IMR-90 (cell line): ENCODE data around the gene BAHD1.

Experiments
- BHLHE40 ChIP-seq: fragments of 150-350 bp; IDR thresholded peaks from 2 replicates; pipeline ENCODE4 v1.6.1; 2016; ENCODE audit warnings: mild to moderate bottlenecking, low read depth, low read length
- MAZ ChIP-seq: IDR thresholded peaks from 2 replicates; pipeline ENCODE4 v1.6.1; 2012; ENCODE audit warnings: low read depth, mild to moderate bottlenecking, low read length, improper control_type of control experiment, moderate library complexity, borderline replicate concordance
- MXI1 ChIP-seq: IDR thresholded peaks from 2 replicates; pipeline ENCODE4 v1.6.1; 2012; ENCODE audit warnings: low read depth, mild to moderate bottlenecking, low read length, moderate library complexity, borderline replicate concordance
- POLR2A ChIP-seq: IDR thresholded peaks from 2 replicates; pipeline ENCODE4 v1.6.1; 2012; ENCODE audit warnings: mild to moderate bottlenecking, low read depth, low read length
- RAD21 ChIP-seq: IDR thresholded peaks from 2 replicates; pipeline ENCODE4 v1.6.1; 2012; ENCODE audit warnings: low read length, improper control_type of control experiment
- RCOR1 ChIP-seq: IDR thresholded peaks from 2 replicates; pipeline ENCODE4 v1.6.1; 2012; ENCODE audit warnings: mild to moderate bottlenecking, low read length, improper control_type of control experiment; ENCODE audit not compliant: insufficient replicate concordance
- SMC3 ChIP-seq: fragments of 150-350 bp; IDR thresholded peaks from 2 replicates; pipeline ENCODE4 v1.6.1; 2016; ENCODE audit warnings: low read depth, mild to moderate bottlenecking, antibody characterized with exemption, low read length, moderate library complexity
- TF ChIP-seq, protein P1 (sequence below): conservative IDR thresholded peaks from 2 replicates; pipeline ENCODE4 v1.5.1; 2012; ENCODE audit warnings: mild to moderate bottlenecking, low read depth, low read length, improper control_type of control experiment
- TF ChIP-seq, protein P2 (sequence below): fragments of 150-350 bp; IDR thresholded peaks from 2 replicates; pipeline ENCODE4 v1.6.1; 2017; ENCODE audit warnings: mild to moderate bottlenecking, antibody characterized with exemption, low read length, low read depth

DNA sequence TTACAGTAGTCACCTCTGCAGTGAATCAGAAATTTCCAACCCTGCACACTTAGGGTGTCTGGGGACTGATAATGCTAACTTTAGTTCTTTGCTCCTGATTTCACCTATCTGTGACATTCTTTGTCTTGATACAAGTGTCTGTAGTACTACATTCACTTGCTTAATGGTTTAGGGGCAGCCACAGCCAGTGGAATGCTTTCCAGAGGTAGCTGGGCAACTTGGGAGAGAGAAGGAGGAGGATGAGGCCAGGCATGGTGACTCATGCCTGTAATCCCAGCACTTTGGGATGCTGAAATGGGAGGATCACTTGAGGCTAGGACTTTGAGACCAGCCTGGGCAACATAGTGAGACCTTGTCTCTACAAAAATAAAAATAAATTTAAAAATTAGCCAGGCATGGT, 8.5 kb downstream of the BAHD1 start:
- no peak for TF ChIP-seq RCOR1
- TF ChIP-seq RAD21, result no peak
- TF ChIP-seq, protein P1, sequence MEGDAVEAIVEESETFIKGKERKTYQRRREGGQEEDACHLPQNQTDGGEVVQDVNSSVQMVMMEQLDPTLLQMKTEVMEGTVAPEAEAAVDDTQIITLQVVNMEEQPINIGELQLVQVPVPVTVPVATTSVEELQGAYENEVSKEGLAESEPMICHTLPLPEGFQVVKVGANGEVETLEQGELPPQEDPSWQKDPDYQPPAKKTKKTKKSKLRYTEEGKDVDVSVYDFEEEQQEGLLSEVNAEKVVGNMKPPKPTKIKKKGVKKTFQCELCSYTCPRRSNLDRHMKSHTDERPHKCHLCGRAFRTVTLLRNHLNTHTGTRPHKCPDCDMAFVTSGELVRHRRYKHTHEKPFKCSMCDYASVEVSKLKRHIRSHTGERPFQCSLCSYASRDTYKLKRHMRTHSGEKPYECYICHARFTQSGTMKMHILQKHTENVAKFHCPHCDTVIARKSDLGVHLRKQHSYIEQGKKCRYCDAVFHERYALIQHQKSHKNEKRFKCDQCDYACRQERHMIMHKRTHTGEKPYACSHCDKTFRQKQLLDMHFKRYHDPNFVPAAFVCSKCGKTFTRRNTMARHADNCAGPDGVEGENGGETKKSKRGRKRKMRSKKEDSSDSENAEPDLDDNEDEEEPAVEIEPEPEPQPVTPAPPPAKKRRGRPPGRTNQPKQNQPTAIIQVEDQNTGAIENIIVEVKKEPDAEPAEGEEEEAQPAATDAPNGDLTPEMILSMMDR, result no peak
- no peak for TF ChIP-seq POLR2A
- no peak for TF ChIP-seq MXI1
- no peak for TF ChIP-seq MAZ
- TF ChIP-seq, protein P2, sequence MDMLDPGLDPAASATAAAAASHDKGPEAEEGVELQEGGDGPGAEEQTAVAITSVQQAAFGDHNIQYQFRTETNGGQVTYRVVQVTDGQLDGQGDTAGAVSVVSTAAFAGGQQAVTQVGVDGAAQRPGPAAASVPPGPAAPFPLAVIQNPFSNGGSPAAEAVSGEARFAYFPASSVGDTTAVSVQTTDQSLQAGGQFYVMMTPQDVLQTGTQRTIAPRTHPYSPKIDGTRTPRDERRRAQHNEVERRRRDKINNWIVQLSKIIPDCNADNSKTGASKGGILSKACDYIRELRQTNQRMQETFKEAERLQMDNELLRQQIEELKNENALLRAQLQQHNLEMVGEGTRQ, result no peak
- TF ChIP-seq BHLHE40, result no peak
- no peak for TF ChIP-seq SMC3
